Type B pancreatic cell (in vitro differentiated cells): ENCODE data around the gene CIB1. TPM values are rescaled to one million over a fixed set of nuclear protein-coding genes. Genes with fewer than 3 reads are reported as not detected.
"Not testable (repeated sequence)": the region's sequence is repeated elsewhere in the genome, so short reads cannot be mapped to it uniquely, and the experiment has no call there.

Source experiments
- DNase-seq: peaks from one replicate; pipeline ENCODE4 v3.0.0; 2021; ENCODE audit warnings: mixed read lengths; ENCODE audit not compliant: unreplicated experiment; ENCODE audit errors: extremely low spot score
- H3K27ac Mint-ChIP-seq: 2 replicates; pipeline ENCODE4 v1.8.0; 2021; ENCODE audit warnings: mild to moderate bottlenecking, mixed read lengths
- H3K27me3 Mint-ChIP-seq: 2 replicates; pipeline ENCODE4 v1.8.0; 2021; ENCODE audit warnings: mixed read lengths
- H3K36me3 Mint-ChIP-seq: 2 replicates; pipeline ENCODE4 v1.8.0; 2021; ENCODE audit warnings: mixed read lengths
- H3K4me1 Mint-ChIP-seq: one replicate; pipeline ENCODE4 v1.8.0; 2021; ENCODE audit warnings: mixed read lengths; ENCODE audit not compliant: unreplicated experiment
- H3K4me3 Mint-ChIP-seq: 2 replicates; pipeline ENCODE4 v1.8.0; 2021; ENCODE audit warnings: mild to moderate bottlenecking, mixed read lengths
- H3K9me3 Mint-ChIP-seq: 2 replicates; pipeline ENCODE4 v1.8.0; 2021; ENCODE audit warnings: mixed read lengths
- CTCF ChIP-seq: fragments of 200-600 bp; sonication (generic); conservative IDR thresholded peaks from 2 replicates; pipeline ENCODE4 v1.5.0; 2021; ENCODE audit warnings: antibody characterized with exemption, mild to moderate bottlenecking
- total RNA-seq: library from RNA; stranded (reverse); gene quantifications from 2 replicates; pipeline ENCODE4 v1.2.1, GENCODE V29; 2021; ENCODE audit warnings: low replicate concordance

The CIB1 gene
- total RNA-seq, 1 donor from 2014 or later, result 31.6 TPM

- Mint-ChIP-seq H3K27ac (no peak overlapping the region), H3K4me3 (no peak overlapping the region), H3K9me3 (no peaks in the 10 kb centered on the region), H3K4me1 (peaks cover 4% of the 10 kb centered on the region), H3K36me3 (no peaks in the 10 kb centered on the region), H3K27me3 (peaks cover 4% of the 10 kb centered on the region)
- no peak for TF ChIP-seq CTCF
- no peak for DNase-seq
These were observed 28.1 kb upstream of the CIB1 start for GRCh38 chr15:90261811-90262210.

GRCh38 chr15:90260731-90261130, 27.0 kb upstream of the CIB1 start:
- H3K4me1 Mint-ChIP-seq, H3K9me3 Mint-ChIP-seq, H3K27ac Mint-ChIP-seq, H3K36me3 Mint-ChIP-seq, DNase-seq, H3K4me3 Mint-ChIP-seq, H3K27me3 Mint-ChIP-seq: not testable (repeated sequence)

- no peak for DNase-seq
- no peaks in the 10 kb centered on the region for H3K9me3 Mint-ChIP-seq
- H3K4me3 Mint-ChIP-seq, result no peak overlapping the region
- no peak overlapping the region for H3K27ac Mint-ChIP-seq
- no peaks in the 10 kb centered on the region for H3K36me3 Mint-ChIP-seq
- peaks cover 4% of the 10 kb centered on the region for H3K27me3 Mint-ChIP-seq
- H3K4me1 Mint-ChIP-seq, result no peaks in the 10 kb centered on the region
- TF ChIP-seq CTCF, result no peak
These were observed 25.8 kb upstream of the CIB1 start for GRCh38 chr15:90259524-90259923.

GRCh38 chr15:90257776-90258175, 24.0 kb upstream of the CIB1 start:
- no peak overlapping the region for H3K27ac Mint-ChIP-seq
- peaks cover 4% of the 10 kb centered on the region for H3K27me3 Mint-ChIP-seq
- no peak for DNase-seq
- no peaks in the 10 kb centered on the region for H3K36me3 Mint-ChIP-seq
- H3K4me1 Mint-ChIP-seq, result no peaks in the 10 kb centered on the region
- no peaks in the 10 kb centered on the region for H3K9me3 Mint-ChIP-seq
- H3K4me3 Mint-ChIP-seq, result no peak overlapping the region
- no peak for TF ChIP-seq CTCF

GRCh38 chr15:90249203-90249863, 15.6 kb upstream of the CIB1 start, which contains the start of gene TTLL13:
TTLL13 (plus strand) TSS chr15:90249556; CDS start chr15:90250631, 1,075 bp downstream.
- no peaks in the 10 kb centered on the region for H3K9me3 Mint-ChIP-seq
- peaks cover 2% of the 10 kb centered on the region for H3K27me3 Mint-ChIP-seq
- TF ChIP-seq CTCF, result no peak
- no peak within 1 kb of the TSS for H3K27ac Mint-ChIP-seq
- peak; percentile 96 for DNase-seq
- peak within 1 kb of the TSS; percentile 82 for H3K4me3 Mint-ChIP-seq
- H3K36me3 Mint-ChIP-seq, result no peaks in the 10 kb centered on the region
- peaks cover 4% of the 10 kb centered on the region for H3K4me1 Mint-ChIP-seq

GRCh38 chr15:90248789-90249202, 15.1 kb upstream of the CIB1 start:
- Mint-ChIP-seq H3K36me3 (no peaks in the 10 kb centered on the region), H3K9me3 (no peaks in the 10 kb centered on the region), H3K4me3 (peak overlapping the region; percentile 82), H3K27me3 (peaks cover 2% of the 10 kb centered on the region), H3K4me1 (peaks cover 4% of the 10 kb centered on the region), H3K27ac (no peak overlapping the region)
- TF ChIP-seq CTCF, result no peak
- no peak for DNase-seq
